Activated T-cell treated with anti-CD3 and anti-CD28 coated beads for 48 hours (primary cell): ENCODE data around the gene SLC29A1.

ENCODE experiments used
- DNase-seq: peaks from one replicate; pipeline ENCODE4 v3.0.0-alpha.2; 2020; ENCODE audit warnings: low read depth

SLC29A1 gene

GRCh38 chr6:44237021-44237812 lies 13.8 kb downstream of the SLC29A1 start:
- peak; percentile 69 for DNase-seq

GRCh38 chr6:44237813-44238433 lies 14.5 kb downstream of the SLC29A1 start:
- DNase-seq, result peak; percentile 82

GRCh38 chr6:44238687-44239350 lies 15.4 kb downstream of the SLC29A1 start:
- no peak for DNase-seq

GRCh38 chr6:44243345-44243744 lies 19.9 kb downstream of the SLC29A1 start:
- DNase-seq, result no peak

GRCh38 chr6:44245391-44245911 lies 22.1 kb downstream of the SLC29A1 start:
- DNase-seq, result no peak

- peak; percentile 91 for DNase-seq
Measured at GRCh38 chr6:44245912-44246662, 22.7 kb downstream of the SLC29A1 start.

- peak; percentile 93 for DNase-seq
Measured at GRCh38 chr6:44246663-44247337, 23.4 kb downstream of the SLC29A1 start, which contains the start of gene HSP90AB1. TSS of gene HSP90AB1 (plus strand) at chr6:44247101. CDS start at chr6:44248630, 1,529 bp downstream.

- DNase-seq, result peak; percentile 82
Measured at GRCh38 chr6:44247338-44248302, 24.2 kb downstream of the SLC29A1 start.

GRCh38 chr6:44248579-44248978 lies 25.2 kb downstream of the SLC29A1 start:
- no peak for DNase-seq

- DNase-seq, result no peak
Measured at GRCh38 chr6:44249082-44249748, 25.8 kb downstream of the SLC29A1 start.

GRCh38 chr6:44250067-44250717 lies 26.8 kb downstream of the SLC29A1 start:
- DNase-seq, result no peak

- no peak for DNase-seq
Measured at GRCh38 chr6:44250718-44251123, 27.3 kb downstream of the SLC29A1 start.

- no peak for DNase-seq
Measured at GRCh38 chr6:44251576-44252524, 28.5 kb downstream of the SLC29A1 start.

- peak; percentile 51 for DNase-seq
Measured at GRCh38 chr6:44253307-44254101, 30.1 kb downstream of the SLC29A1 start.

GRCh38 chr6:44254191-44255104 lies 31.1 kb downstream of the SLC29A1 start:
- DNase-seq, result peak; percentile 39
